DMS 273 (cell line): ENCODE data around the gene LRRD1.
"Not testable (repeated sequence)": the region's sequence is repeated elsewhere in the genome, so short reads cannot be mapped to it uniquely, and the experiment has no call there.

Experiments used
- DNase-seq: peaks from one replicate; lab custom pipeline; 2025; ENCODE audit not compliant: unreplicated experiment; lab: John Stamatoyannopoulos, UW

Gene LRRD1

GRCh38 chr7:92178928-92179924, at the start of gene LRRD1:
LRRD1 (minus strand) TSS chr7:92179142; CDS start chr7:92165202, 13,940 bp downstream.
- peak; percentile 95 for DNase-seq

- DNase-seq: no peak
These were observed 49.8 kb upstream of the LRRD1 start for GRCh38 chr7:92228742-92229141.

- DNase-seq: no peak
These were observed 49.2 kb upstream of the LRRD1 start for GRCh38 chr7:92228100-92228499.

- no peak for DNase-seq
These were observed 48.0 kb upstream of the LRRD1 start for GRCh38 chr7:92226981-92227380.

GRCh38 chr7:92221766-92222165, 42.8 kb upstream of the LRRD1 start:
- DNase-seq: no peak

GRCh38 chr7:92206672-92207071, 27.7 kb upstream of the LRRD1 start:
- peak; percentile 18 for DNase-seq

- no peak for DNase-seq
These were observed 27.0 kb upstream of the LRRD1 start for GRCh38 chr7:92205987-92206386.

- DNase-seq: no peak
These were observed 21.8 kb upstream of the LRRD1 start for GRCh38 chr7:92200791-92201190.

GRCh38 chr7:92192326-92192725, 13.4 kb upstream of the LRRD1 start:
- no peak for DNase-seq

GRCh38 chr7:92189246-92189645, 10.3 kb upstream of the LRRD1 start:
- not testable (repeated sequence) for DNase-seq

GRCh38 chr7:92184294-92184693, 5.4 kb upstream of the LRRD1 start:
- DNase-seq: not testable (repeated sequence)

GRCh38 chr7:92177362-92177761, 1.6 kb downstream of the LRRD1 start:
- DNase-seq: peak; percentile 70

- DNase-seq: not testable (repeated sequence)
These were observed 9.4 kb downstream of the LRRD1 start for GRCh38 chr7:92169529-92169928.

GRCh38 chr7:92161271-92161670, 17.7 kb downstream of the LRRD1 start:
- DNase-seq: no peak

- DNase-seq: no peak
These were observed 20.0 kb downstream of the LRRD1 start for GRCh38 chr7:92158660-92159575.

GRCh38 chr7:92156990-92157389, 22.0 kb downstream of the LRRD1 start:
- DNase-seq: peak; percentile 12

GRCh38 chr7:92155108-92155739, 23.7 kb downstream of the LRRD1 start:
- no peak for DNase-seq

GRCh38 chr7:92150450-92151017, 28.4 kb downstream of the LRRD1 start:
- DNase-seq: peak; percentile 64

GRCh38 chr7:92149736-92150239, 29.2 kb downstream of the LRRD1 start:
- no peak for DNase-seq

GRCh38 chr7:92143192-92143880, 35.6 kb downstream of the LRRD1 start:
- not testable (repeated sequence) for DNase-seq
